Pulmonary artery endothelial cell (primary cell): ENCODE measurements around the gene TXNDC16. TPM values are rescaled to one million over a fixed set of nuclear protein-coding genes. Genes with fewer than 3 reads are reported as not detected.
A peak's percentile ranks its signal among the peaks of the same experiment; 100 is the strongest.
"Not testable (repeated sequence)": the region's sequence is repeated elsewhere in the genome, so short reads cannot be mapped to it uniquely, and the experiment has no call there.

Experiments used
- DNase-seq: peaks from one replicate; pipeline ENCODE4 v3.0.0-alpha.2; 2011; ENCODE audit warnings: low read depth, low spot score
- total RNA-seq: library from RNA; depleted of rRNA; stranded (reverse); fragments of >200 nt; gene quantifications from 2 replicates; pipeline ENCODE4 v1.2.3, GENCODE V29; 2014

TXNDC16 gene
- 3.2 and 3.4 TPM in 2 replicates for total RNA-seq

- DNase-seq, result peak; percentile 97
These were observed at the start of gene TXNDC16, which contains the start of gene GPR137C for GRCh38 chr14:52552063-52552988. TXNDC16 (minus strand) TSS chr14:52552505; CDS start chr14:52543557, 8,948 bp downstream. GPR137C (plus strand) TSS chr14:52552836; CDS start chr14:52553148, 312 bp downstream.

DNA sequence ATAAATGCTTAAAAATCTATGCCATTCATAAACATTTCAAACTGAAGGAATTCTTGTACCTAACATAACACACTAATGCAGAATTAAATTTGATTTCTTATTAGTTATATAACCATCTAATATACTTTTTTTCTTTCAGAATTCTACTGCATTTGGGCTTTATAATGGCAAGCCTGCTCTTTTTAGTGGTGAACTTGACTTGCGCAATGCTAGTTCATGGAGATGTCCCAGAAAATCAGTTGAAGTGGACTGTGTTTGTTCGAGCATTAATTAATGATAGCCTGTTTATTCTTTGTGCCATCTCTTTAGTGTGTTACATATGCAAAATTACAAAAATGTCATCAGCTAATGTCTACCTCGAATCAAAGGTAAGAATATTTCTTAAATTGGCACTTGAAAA, 47.7 kb upstream of the TXNDC16 start:
- DNase-seq, result no peak

GRCh38 chr14:52598568-52598967, 46.3 kb upstream of the TXNDC16 start:
- no peak for DNase-seq

- DNase-seq, result no peak
These were observed 44.6 kb upstream of the TXNDC16 start for GRCh38 chr14:52596861-52597260.

GRCh38 chr14:52596320-52596719, 44.0 kb upstream of the TXNDC16 start:
- no peak for DNase-seq

GRCh38 chr14:52590318-52590717, 38.0 kb upstream of the TXNDC16 start:
- no peak for DNase-seq

DNA sequence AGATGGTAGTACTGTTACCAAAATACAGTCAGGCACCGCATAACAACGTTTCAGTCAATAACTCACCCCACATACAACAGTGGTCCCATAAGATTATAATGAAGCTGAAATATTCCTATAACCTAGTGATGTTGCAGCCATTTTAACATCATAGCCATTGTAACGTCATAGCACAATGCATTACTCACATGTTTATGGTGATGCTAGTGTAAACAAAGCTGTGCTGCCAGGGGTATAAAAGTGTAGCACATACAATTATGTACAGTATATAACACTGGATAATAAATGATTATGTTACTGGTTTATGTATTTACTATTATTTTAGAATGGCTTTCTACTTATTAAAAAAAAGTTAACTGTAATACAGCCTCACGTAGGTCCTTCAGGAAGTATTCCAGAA, 37.3 kb upstream of the TXNDC16 start:
- DNase-seq, result no peak

GRCh38 chr14:52583544-52583943, 31.2 kb upstream of the TXNDC16 start:
- DNase-seq, result no peak

- no peak for DNase-seq
These were observed 23.6 kb upstream of the TXNDC16 start for GRCh38 chr14:52575858-52576257.

- not testable (repeated sequence) for DNase-seq
These were observed 16.1 kb upstream of the TXNDC16 start for GRCh38 chr14:52568454-52568853.

DNA sequence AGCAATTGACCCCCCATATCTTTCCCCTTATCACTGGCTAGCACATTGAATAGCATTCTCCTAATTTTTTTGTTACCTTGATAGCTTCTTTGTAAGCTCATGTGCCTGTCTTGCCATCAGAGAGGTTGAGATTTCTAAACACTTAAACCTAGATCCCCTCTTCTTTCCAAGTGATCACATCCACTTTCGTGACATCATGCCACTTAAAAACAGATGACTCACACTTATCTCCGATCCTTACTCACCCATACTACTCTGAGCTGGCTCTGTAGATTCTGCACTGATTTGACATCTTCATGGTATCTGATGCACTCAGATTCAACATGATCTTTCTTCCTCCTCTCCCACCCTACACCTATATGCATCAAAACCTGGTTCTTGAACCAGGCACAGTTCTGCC, 10.8 kb upstream of the TXNDC16 start:
- DNase-seq, result no peak

DNA sequence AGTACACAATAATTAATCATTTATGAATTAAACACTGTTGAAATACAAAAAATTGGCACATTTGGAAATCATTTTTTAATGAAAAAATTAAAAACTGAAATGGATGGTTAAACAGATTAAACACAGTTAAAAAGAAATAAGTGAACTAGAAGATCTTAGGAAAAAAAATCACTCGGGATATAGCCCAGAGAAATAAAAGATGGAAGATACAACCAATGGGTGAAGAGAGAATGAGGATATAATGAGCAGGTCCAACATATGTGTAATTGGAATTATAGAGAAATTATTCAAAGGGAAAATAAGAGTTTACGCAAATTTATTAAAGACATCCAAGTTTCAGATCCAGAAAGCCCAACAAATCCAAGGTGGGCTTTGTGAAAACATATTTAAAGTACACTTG, 6.4 kb upstream of the TXNDC16 start:
- no peak for DNase-seq

DNA sequence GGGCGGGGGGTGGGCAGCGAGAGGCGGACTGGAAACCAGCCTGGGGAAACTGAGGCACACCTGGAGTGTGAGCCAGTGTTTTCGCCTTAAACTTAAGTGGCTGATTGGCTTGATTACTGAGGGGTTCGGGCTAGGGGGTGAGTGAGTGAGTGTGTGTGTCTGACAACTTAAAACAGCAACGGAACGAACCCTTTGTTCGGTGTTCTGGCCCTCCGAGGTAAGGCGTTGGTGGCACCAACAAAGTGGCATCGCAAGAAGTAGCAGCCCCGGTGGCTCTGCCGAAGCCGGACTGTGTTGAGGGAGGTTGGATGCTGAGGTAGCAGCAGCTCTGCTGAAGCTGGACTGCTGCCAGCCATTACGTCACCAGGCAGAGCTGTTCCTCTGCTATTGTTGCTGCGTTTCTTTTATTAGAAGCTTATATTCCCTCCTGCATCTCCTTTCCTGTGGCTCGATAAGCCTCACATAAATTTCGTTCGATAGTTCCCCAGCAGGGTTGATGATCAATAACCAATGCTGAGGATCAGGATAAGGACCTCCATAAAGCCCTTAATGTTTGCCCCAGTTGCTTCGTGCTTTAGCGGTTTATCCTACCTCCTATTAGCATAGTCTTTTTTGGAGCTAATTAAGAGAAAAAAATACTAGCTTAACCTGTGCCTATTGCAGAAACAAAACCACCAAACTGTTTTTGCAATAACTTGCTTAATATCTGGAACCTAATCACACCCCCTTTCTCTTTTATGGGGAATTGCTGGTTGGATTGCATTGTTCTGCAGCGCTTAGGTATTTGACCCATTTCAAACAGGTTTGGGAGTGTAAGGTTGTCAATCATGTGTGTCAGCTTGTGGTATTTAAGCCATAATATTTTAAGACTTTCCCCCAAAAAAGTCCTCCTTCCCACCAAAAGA, 1.6 kb upstream of the TXNDC16 start:
- DNase-seq, result peak; percentile 76

GRCh38 chr14:52553002-52553670, 831 bp upstream of the TXNDC16 start:
- DNase-seq, result no peak

DNA sequence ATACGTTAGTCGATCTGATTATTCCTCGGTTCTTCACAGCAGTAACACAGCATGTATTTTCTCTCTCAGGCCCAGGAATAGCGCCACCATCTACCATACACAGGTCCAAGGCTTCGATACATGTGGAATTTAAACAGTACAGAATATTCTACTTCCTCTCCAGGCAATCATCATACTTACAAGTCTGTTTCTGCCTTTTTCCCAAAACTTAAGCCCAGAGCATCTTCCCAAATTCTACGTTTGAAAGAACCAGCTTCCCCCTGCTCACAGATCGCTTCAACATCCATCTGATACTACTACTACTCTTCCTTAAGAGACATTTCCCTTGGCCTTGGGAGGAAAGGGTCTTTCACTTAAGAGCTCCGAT, 626 bp downstream of the TXNDC16 start:
- no peak for DNase-seq

GRCh38 chr14:52551205-52551604, 1.1 kb downstream of the TXNDC16 start:
- DNase-seq, result no peak

GRCh38 chr14:52550661-52551060, 1.6 kb downstream of the TXNDC16 start:
- DNase-seq, result no peak

- no peak for DNase-seq
These were observed 4.8 kb downstream of the TXNDC16 start for GRCh38 chr14:52547526-52547925.

- DNase-seq, result no peak
These were observed 5.3 kb downstream of the TXNDC16 start for GRCh38 chr14:52547027-52547426.

- DNase-seq, result no peak
These were observed 6.0 kb downstream of the TXNDC16 start for GRCh38 chr14:52546318-52546670.

GRCh38 chr14:52545584-52546317, 6.6 kb downstream of the TXNDC16 start:
- DNase-seq, result no peak
